22Rv1 (cell line): ENCODE data around the gene SPATA16.

Source experiments
- H3K27ac ChIP-seq: fragments of 450-650 bp; 2 replicates; pipeline ENCODE4 v1.5.1; 2017
- ZFX ChIP-seq: fragments of 450-650 bp; IDR thresholded peaks from 2 replicates; pipeline ENCODE4 v1.6.1; 2017; ENCODE audit warnings: antibody characterized with exemption, borderline replicate concordance
- TF ChIP-seq, protein P1 (sequence below): fragments of 450-650 bp; IDR thresholded peaks from 2 replicates; pipeline ENCODE4 v1.5.1; 2017; ENCODE audit warnings: mild to moderate bottlenecking

Gene SPATA16

DNA sequence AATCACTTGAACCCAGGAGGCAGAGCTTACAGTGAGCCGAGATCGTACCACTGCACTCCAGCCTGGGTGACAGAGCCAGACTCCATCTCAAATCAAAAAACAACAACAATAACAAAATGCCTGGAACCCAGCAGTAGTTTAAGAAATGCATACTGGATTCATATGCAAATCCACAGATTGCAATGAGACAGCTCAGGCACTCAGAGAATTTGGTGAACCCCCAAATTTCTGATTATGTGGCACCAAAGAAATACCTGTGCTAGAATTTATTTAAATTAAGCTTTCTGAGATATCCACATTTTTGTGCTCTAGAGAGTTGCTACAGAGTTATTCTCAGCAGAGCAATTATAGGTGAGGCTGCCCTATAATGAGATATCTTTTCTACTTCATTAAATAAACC is 29.7 kb downstream of the SPATA16 start:
- H3K27ac ChIP-seq, result no peak overlapping the region
- TF ChIP-seq ZFX, result no peak
- TF ChIP-seq, protein P1, sequence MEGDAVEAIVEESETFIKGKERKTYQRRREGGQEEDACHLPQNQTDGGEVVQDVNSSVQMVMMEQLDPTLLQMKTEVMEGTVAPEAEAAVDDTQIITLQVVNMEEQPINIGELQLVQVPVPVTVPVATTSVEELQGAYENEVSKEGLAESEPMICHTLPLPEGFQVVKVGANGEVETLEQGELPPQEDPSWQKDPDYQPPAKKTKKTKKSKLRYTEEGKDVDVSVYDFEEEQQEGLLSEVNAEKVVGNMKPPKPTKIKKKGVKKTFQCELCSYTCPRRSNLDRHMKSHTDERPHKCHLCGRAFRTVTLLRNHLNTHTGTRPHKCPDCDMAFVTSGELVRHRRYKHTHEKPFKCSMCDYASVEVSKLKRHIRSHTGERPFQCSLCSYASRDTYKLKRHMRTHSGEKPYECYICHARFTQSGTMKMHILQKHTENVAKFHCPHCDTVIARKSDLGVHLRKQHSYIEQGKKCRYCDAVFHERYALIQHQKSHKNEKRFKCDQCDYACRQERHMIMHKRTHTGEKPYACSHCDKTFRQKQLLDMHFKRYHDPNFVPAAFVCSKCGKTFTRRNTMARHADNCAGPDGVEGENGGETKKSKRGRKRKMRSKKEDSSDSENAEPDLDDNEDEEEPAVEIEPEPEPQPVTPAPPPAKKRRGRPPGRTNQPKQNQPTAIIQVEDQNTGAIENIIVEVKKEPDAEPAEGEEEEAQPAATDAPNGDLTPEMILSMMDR, result no peak

DNA sequence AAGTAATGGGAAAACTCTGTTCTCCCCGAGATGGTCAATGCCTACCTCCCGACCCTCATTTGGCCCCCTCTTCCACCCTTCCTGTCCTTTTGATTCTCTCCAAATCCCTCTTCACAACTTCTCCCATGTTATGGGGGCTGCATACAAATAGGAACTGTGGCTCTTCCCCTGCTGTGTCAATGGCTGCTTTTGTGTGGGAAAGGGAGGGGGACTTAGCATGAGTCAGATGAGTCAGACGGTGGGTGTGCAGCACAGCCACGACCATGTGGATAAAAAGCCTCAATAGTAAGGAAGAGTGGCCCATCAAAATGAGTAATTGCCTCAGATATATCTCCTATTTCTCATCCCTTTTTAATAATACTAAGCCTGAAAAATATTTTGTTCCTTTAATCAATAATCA is 31.9 kb downstream of the SPATA16 start:
- H3K27ac ChIP-seq, result no peak overlapping the region

DNA sequence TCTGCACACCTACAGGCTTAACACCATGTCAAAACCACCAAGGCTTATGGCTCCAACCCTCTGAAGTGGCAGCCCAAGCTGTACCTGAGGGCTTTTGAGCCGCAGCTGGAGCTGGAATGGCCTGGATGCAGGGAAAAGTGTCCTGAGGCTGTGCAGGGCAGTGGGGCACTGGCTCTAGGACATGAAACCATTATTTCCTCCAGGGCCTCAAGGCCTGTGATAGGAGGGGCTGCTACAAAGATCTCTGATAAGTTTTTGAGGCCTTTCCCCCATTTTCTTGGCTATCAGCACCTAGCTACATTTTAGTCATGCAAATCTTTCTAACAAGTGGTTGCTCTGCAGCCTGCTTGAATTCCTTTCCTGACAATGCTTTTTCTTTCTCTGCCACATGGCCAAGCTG is 37.6 kb downstream of the SPATA16 start:
- no peak overlapping the region for H3K27ac ChIP-seq
- TF ChIP-seq, protein P1, result no peak
- no peak for TF ChIP-seq ZFX

More for the DNA sequence above, 31.9 kb downstream of the SPATA16 start:
- TF ChIP-seq ZFX, result no peak
- TF ChIP-seq, protein P1, result no peak

DNA sequence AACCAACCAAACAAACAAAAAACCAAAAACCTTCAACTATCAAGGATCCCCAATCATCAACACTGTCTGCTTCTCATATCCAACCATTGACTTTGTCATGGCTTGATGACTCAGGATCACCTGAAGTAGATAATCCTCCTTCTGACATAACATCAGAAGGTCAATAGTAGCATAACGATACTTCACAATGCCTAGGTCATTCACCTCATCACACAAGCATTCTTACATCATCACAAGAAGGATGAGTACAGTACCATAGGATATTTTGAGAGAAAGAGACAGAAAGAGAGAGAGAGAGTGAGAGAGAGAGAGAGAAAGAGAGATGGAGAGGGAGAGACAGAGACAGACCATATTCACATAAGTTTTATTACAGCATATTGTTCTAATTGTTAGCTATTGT is 42.1 kb downstream of the SPATA16 start:
- TF ChIP-seq ZFX, result no peak
- TF ChIP-seq, protein P1, result no peak
- H3K27ac ChIP-seq, result no peak overlapping the region

DNA sequence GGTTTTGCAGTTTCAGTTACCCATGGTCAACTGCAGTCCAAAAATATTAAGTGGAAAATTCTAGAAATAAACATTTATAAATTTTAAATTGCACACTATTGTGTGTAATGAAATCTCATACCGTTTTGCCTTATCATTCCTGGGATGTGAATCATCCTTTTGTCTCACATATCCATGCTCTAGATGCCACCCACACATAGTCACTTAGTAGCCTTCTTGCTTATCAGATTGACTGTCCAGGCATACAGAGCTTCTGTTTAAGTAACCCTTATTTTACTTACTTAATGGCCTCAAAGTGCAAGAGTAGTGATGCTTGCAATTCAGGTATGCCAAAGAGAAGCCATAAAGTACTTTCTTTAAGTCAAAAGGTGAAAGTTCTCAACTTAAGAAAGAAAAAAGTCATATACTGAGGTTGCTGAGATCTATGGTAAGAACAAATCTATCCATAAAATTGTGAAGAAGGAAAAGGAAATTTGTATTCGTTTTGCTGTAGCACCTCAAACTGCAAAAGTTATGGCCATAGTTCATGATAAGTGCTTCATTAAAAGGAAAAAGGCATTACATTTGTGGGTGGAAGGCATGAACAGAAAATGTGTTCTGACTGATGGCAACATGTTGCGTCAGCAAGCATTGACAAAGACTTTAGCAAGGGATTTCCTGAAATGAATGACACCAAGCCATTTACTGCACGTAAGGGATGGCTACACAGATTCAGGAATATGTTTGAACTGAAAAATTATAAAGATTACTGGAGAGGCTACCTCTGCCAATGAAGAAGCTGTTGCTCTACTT is 43.8 kb downstream of the SPATA16 start:
- no peak overlapping the region for H3K27ac ChIP-seq
- TF ChIP-seq ZFX, result no peak
- TF ChIP-seq, protein P1, result no peak

DNA sequence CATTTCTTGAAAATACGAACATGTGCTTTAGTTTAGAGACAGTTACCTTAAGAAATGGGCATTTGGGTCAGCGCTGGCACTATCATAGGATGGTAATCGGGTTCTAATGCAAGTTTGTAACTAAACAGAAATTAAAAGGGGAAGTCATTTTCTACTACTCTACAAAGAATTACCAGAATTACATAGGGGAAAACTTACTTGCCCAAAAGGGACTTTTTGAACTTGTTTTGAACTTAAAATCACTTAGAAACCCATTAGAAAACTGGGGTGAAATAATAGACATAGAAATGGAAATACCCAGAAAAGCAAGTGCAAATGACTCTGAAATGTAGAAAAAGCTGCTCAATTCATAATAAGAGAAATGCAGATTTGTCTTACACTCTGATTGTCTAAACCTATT is 44.9 kb downstream of the SPATA16 start:
- TF ChIP-seq, protein P1, result no peak
- no peak for TF ChIP-seq ZFX
- no peak overlapping the region for H3K27ac ChIP-seq

DNA sequence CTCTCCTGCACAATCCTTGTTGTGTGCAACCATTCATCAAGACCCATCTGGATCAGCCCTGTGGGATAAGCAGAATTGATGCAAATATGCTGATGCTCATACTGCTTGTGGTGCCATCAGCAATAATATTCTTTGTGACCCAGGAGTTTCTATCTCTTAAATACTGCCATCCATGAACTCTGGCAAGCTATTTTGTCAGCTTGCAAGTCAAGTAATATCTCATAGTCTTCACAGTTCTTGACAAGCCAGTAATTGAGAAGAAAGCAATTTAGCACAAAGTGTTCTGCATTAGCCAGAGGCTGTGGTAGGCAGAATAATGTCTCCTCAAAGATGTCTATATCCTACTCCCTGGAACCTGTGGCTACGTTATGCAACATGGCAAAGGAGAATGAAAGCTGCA is 49.0 kb downstream of the SPATA16 start:
- H3K27ac ChIP-seq, result no peak overlapping the region
- TF ChIP-seq ZFX, result no peak
- TF ChIP-seq, protein P1, result no peak
